ENCODE data around the gene TICAM1.

Gene TICAM1

GRCh38 chr19:4821265-4821664 lies 10.2 kb downstream of the TICAM1 start:
- no peak overlapping the region for H3K9ac ChIP-seq (ENCODE audit: low read depth in 1 of 2, low read length in 2 of 2)
- H3K36me3 ChIP-seq (ENCODE audit: control insufficient read depth in 1 of 2, insufficient read depth in 2 of 2, low read length in 2 of 2) = peaks cover 0 to 33% of the 10 kb centered on the region in 2 donors
- H3K27ac ChIP-seq (ENCODE audit: low read depth, low read length) = no peak overlapping the region
- H3K4me1 ChIP-seq (ENCODE audit: control insufficient read depth in 1 of 2, insufficient read depth in 2 of 2, low read length in 2 of 2) = no peaks in the 10 kb centered on the region
- H3K27me3 ChIP-seq (ENCODE audit: control insufficient read depth in 1 of 2, insufficient read depth in 2 of 2, low read length in 2 of 2) = no peaks in the 10 kb centered on the region
- H3K4me3 ChIP-seq (ENCODE audit: low read depth in 1 of 2, low read length in 2 of 2) = no peak overlapping the region
- no peaks in the 10 kb centered on the region for H3K9me3 ChIP-seq (ENCODE audit: control insufficient read depth in 1 of 2, low read length in 2 of 2)

GRCh38 chr19:4817467-4818277 lies 13.8 kb downstream of the TICAM1 start:
- Histone ChIP-seq H3K27ac (ENCODE audit: low read depth, low read length) (no peak overlapping the region), H3K4me1 (ENCODE audit: control insufficient read depth in 1 of 2, insufficient read depth in 2 of 2, low read length in 2 of 2) (peaks cover 9 to 11% of the 10 kb centered on the region in 2 donors), H3K9me3 (ENCODE audit: control insufficient read depth in 1 of 2, low read length in 2 of 2) (no peaks in the 10 kb centered on the region), H3K9ac (ENCODE audit: low read depth in 1 of 2, low read length in 2 of 2) (no peak overlapping the region), H3K27me3 (ENCODE audit: control insufficient read depth in 1 of 2, insufficient read depth in 2 of 2, low read length in 2 of 2) (no peaks in the 10 kb centered on the region), H3K36me3 (ENCODE audit: control insufficient read depth in 1 of 2, insufficient read depth in 2 of 2, low read length in 2 of 2) (peaks cover 0 to 30% of the 10 kb centered on the region in 2 donors), H3K4me3 (ENCODE audit: low read depth in 1 of 2, low read length in 2 of 2) (no peak overlapping the region)

- no peaks in the 10 kb centered on the region for H3K9me3 ChIP-seq (ENCODE audit: control insufficient read depth in 1 of 2, low read length in 2 of 2)
- peaks cover 9 to 13% of the 10 kb centered on the region in 2 donors for H3K4me1 ChIP-seq (ENCODE audit: control insufficient read depth in 1 of 2, insufficient read depth in 2 of 2, low read length in 2 of 2)
- H3K36me3 ChIP-seq (ENCODE audit: control insufficient read depth in 1 of 2, insufficient read depth in 2 of 2, low read length in 2 of 2) = peaks cover 0 to 30% of the 10 kb centered on the region in 2 donors
- no peaks in the 10 kb centered on the region for H3K27me3 ChIP-seq (ENCODE audit: control insufficient read depth in 1 of 2, insufficient read depth in 2 of 2, low read length in 2 of 2)
- H3K27ac ChIP-seq (ENCODE audit: low read depth, low read length) = no peak overlapping the region
- H3K4me3 ChIP-seq (ENCODE audit: low read depth in 1 of 2, low read length in 2 of 2) = no peak overlapping the region
- no peak overlapping the region for H3K9ac ChIP-seq (ENCODE audit: low read depth in 1 of 2, low read length in 2 of 2)
These were observed 14.6 kb downstream of the TICAM1 start for GRCh38 chr19:4816950-4817278.

GRCh38 chr19:4816202-4816949 lies 15.1 kb downstream of the TICAM1 start:
- Histone ChIP-seq H3K9ac (ENCODE audit: low read depth in 1 of 2, low read length in 2 of 2) (no peak overlapping the region), H3K27ac (ENCODE audit: low read depth, low read length) (no peak overlapping the region), H3K4me3 (ENCODE audit: low read depth in 1 of 2, low read length in 2 of 2) (peak overlapping the region in 1 of 2 donors; percentile 15), H3K4me1 (ENCODE audit: control insufficient read depth in 1 of 2, insufficient read depth in 2 of 2, low read length in 2 of 2) (peaks cover 9 to 13% of the 10 kb centered on the region in 2 donors), H3K36me3 (ENCODE audit: control insufficient read depth in 1 of 2, insufficient read depth in 2 of 2, low read length in 2 of 2) (peaks cover 0 to 30% of the 10 kb centered on the region in 2 donors), H3K27me3 (ENCODE audit: control insufficient read depth in 1 of 2, insufficient read depth in 2 of 2, low read length in 2 of 2) (no peaks in the 10 kb centered on the region), H3K9me3 (ENCODE audit: control insufficient read depth in 1 of 2, low read length in 2 of 2) (no peaks in the 10 kb centered on the region)

- Histone ChIP-seq H3K9me3 (ENCODE audit: control insufficient read depth in 1 of 2, low read length in 2 of 2) (no peaks in the 10 kb centered on the region), H3K9ac (ENCODE audit: low read depth in 1 of 2, low read length in 2 of 2) (peak overlapping the region in 1 of 2 donors; percentile 21), H3K4me1 (ENCODE audit: control insufficient read depth in 1 of 2, insufficient read depth in 2 of 2, low read length in 2 of 2) (peaks cover 9 to 13% of the 10 kb centered on the region in 2 donors), H3K27ac (ENCODE audit: low read depth, low read length) (no peak overlapping the region), H3K27me3 (ENCODE audit: control insufficient read depth in 1 of 2, insufficient read depth in 2 of 2, low read length in 2 of 2) (no peaks in the 10 kb centered on the region), H3K36me3 (ENCODE audit: control insufficient read depth in 1 of 2, insufficient read depth in 2 of 2, low read length in 2 of 2) (peaks cover 0 to 30% of the 10 kb centered on the region in 2 donors), H3K4me3 (ENCODE audit: low read depth in 1 of 2, low read length in 2 of 2) (peak overlapping the region; percentile 51 to 64)
These were observed 15.9 kb downstream of the TICAM1 start for GRCh38 chr19:4815426-4816201.

GRCh38 chr19:4814625-4815425 lies 16.7 kb downstream of the TICAM1 start:
- no peaks in the 10 kb centered on the region for H3K9me3 ChIP-seq (ENCODE audit: control insufficient read depth in 1 of 2, low read length in 2 of 2)
- no peaks in the 10 kb centered on the region for H3K27me3 ChIP-seq (ENCODE audit: control insufficient read depth in 1 of 2, insufficient read depth in 2 of 2, low read length in 2 of 2)
- H3K4me1 ChIP-seq (ENCODE audit: control insufficient read depth in 1 of 2, insufficient read depth in 2 of 2, low read length in 2 of 2) = peaks cover 9 to 13% of the 10 kb centered on the region in 2 donors
- no peak overlapping the region for H3K27ac ChIP-seq (ENCODE audit: low read depth, low read length)
- peak overlapping the region; percentile 51 to 64 for H3K4me3 ChIP-seq (ENCODE audit: low read depth in 1 of 2, low read length in 2 of 2)
- peaks cover 0 to 30% of the 10 kb centered on the region in 2 donors for H3K36me3 ChIP-seq (ENCODE audit: control insufficient read depth in 1 of 2, insufficient read depth in 2 of 2, low read length in 2 of 2)
- H3K9ac ChIP-seq (ENCODE audit: low read depth in 1 of 2, low read length in 2 of 2) = no peak overlapping the region

- Histone ChIP-seq H3K9me3 (ENCODE audit: control insufficient read depth in 1 of 2, low read length in 2 of 2) (no peaks in the 10 kb centered on the region), H3K4me1 (ENCODE audit: control insufficient read depth in 1 of 2, insufficient read depth in 2 of 2, low read length in 2 of 2) (peaks cover 9 to 13% of the 10 kb centered on the region in 2 donors), H3K4me3 (ENCODE audit: low read depth in 1 of 2, low read length in 2 of 2) (no peak overlapping the region), H3K36me3 (ENCODE audit: control insufficient read depth in 1 of 2, insufficient read depth in 2 of 2, low read length in 2 of 2) (peaks cover 0 to 1% of the 10 kb centered on the region in 2 donors), H3K27me3 (ENCODE audit: control insufficient read depth in 1 of 2, insufficient read depth in 2 of 2, low read length in 2 of 2) (no peaks in the 10 kb centered on the region), H3K9ac (ENCODE audit: low read depth in 1 of 2, low read length in 2 of 2) (no peak overlapping the region), H3K27ac (ENCODE audit: low read depth, low read length) (no peak overlapping the region)
These were observed 20.0 kb downstream of the TICAM1 start for GRCh38 chr19:4811328-4812131.

- Histone ChIP-seq H3K9me3 (ENCODE audit: control insufficient read depth in 1 of 2, low read length in 2 of 2) (no peaks in the 10 kb centered on the region), H3K27me3 (ENCODE audit: control insufficient read depth in 1 of 2, insufficient read depth in 2 of 2, low read length in 2 of 2) (no peaks in the 10 kb centered on the region), H3K27ac (ENCODE audit: low read depth, low read length) (no peak overlapping the region), H3K4me1 (ENCODE audit: control insufficient read depth in 1 of 2, insufficient read depth in 2 of 2, low read length in 2 of 2) (peaks cover 0 to 2% of the 10 kb centered on the region in 2 donors), H3K9ac (ENCODE audit: low read depth in 1 of 2, low read length in 2 of 2) (no peak overlapping the region), H3K36me3 (ENCODE audit: control insufficient read depth in 1 of 2, insufficient read depth in 2 of 2, low read length in 2 of 2) (no peaks in the 10 kb centered on the region), H3K4me3 (ENCODE audit: low read depth in 1 of 2, low read length in 2 of 2) (no peak overlapping the region)
These were observed 24.3 kb downstream of the TICAM1 start for GRCh38 chr19:4807188-4807587.

GRCh38 chr19:4806384-4806783 lies 25.1 kb downstream of the TICAM1 start:
- Histone ChIP-seq H3K4me3 (ENCODE audit: low read depth in 1 of 2, low read length in 2 of 2) (no peak overlapping the region), H3K9me3 (ENCODE audit: control insufficient read depth in 1 of 2, low read length in 2 of 2) (no peaks in the 10 kb centered on the region), H3K27ac (ENCODE audit: low read depth, low read length) (no peak overlapping the region), H3K27me3 (ENCODE audit: control insufficient read depth in 1 of 2, insufficient read depth in 2 of 2, low read length in 2 of 2) (no peaks in the 10 kb centered on the region), H3K4me1 (ENCODE audit: control insufficient read depth in 1 of 2, insufficient read depth in 2 of 2, low read length in 2 of 2) (peaks cover 0 to 2% of the 10 kb centered on the region in 2 donors), H3K36me3 (ENCODE audit: control insufficient read depth in 1 of 2, insufficient read depth in 2 of 2, low read length in 2 of 2) (no peaks in the 10 kb centered on the region), H3K9ac (ENCODE audit: low read depth in 1 of 2, low read length in 2 of 2) (no peak overlapping the region)

Data from duodenal mucosa (tissue), 2 donors.